HG02852 (cell line): ENCODE results near the gene TSC22D3.
"Not testable (repeated sequence)": the region's sequence is repeated elsewhere in the genome, so short reads cannot be mapped to it uniquely, and the experiment has no call there.

Experiments
- ATAC-seq: cut with Tn5 transposase; IDR thresholded peaks from one replicate; pipeline ENCODE4 v1.9.1; 2021; ENCODE audit warnings: mild to moderate bottlenecking, moderate library complexity; ENCODE audit not compliant: unreplicated experiment

TSC22D3 gene

GRCh38 chrX:107713203-107713542, 62.4 kb downstream of the TSC22D3 start:
- ATAC-seq, result no peak

GRCh38 chrX:107712231-107713202, 63.1 kb downstream of the TSC22D3 start:
- ATAC-seq, result no peak

- ATAC-seq, result no peak
Measured at GRCh38 chrX:107711521-107712181, 63.9 kb downstream of the TSC22D3 start.

- ATAC-seq, result peak; percentile 95
Measured at GRCh38 chrX:107710617-107711391, 64.8 kb downstream of the TSC22D3 start.

GRCh38 chrX:107709266-107709806, 66.3 kb downstream of the TSC22D3 start:
- ATAC-seq, result no peak

- no peak for ATAC-seq
Measured at GRCh38 chrX:107708762-107709161, 66.8 kb downstream of the TSC22D3 start.

GRCh38 chrX:107707866-107708265, 67.7 kb downstream of the TSC22D3 start:
- no peak for ATAC-seq

GRCh38 chrX:107706309-107706708, 69.3 kb downstream of the TSC22D3 start:
- ATAC-seq, result no peak

GRCh38 chrX:107704587-107704986, 71.0 kb downstream of the TSC22D3 start:
- no peak for ATAC-seq

GRCh38 chrX:107704181-107704580, 71.4 kb downstream of the TSC22D3 start:
- no peak for ATAC-seq

GRCh38 chrX:107701493-107702121, 74.0 kb downstream of the TSC22D3 start:
- peak; percentile 73 for ATAC-seq

- ATAC-seq, result no peak
Measured at GRCh38 chrX:107700790-107701189, 74.8 kb downstream of the TSC22D3 start.

- no peak for ATAC-seq
Measured at GRCh38 chrX:107700317-107700774, 75.2 kb downstream of the TSC22D3 start.

- no peak for ATAC-seq
Measured at GRCh38 chrX:107699616-107700015, 76.0 kb downstream of the TSC22D3 start.

- no peak for ATAC-seq
Measured at GRCh38 chrX:107691024-107691448, 84.6 kb downstream of the TSC22D3 start.

- no peak for ATAC-seq
Measured at GRCh38 chrX:107687445-107687844, 88.1 kb downstream of the TSC22D3 start.

- no peak for ATAC-seq
Measured at GRCh38 chrX:107686792-107687191, 88.8 kb downstream of the TSC22D3 start.

GRCh38 chrX:107686026-107686425, 89.6 kb downstream of the TSC22D3 start:
- no peak for ATAC-seq

GRCh38 chrX:107685586-107685985, 90.0 kb downstream of the TSC22D3 start:
- ATAC-seq, result not testable (repeated sequence)

- peak; percentile 85 for ATAC-seq
Measured at GRCh38 chrX:107684956-107685385, 90.6 kb downstream of the TSC22D3 start.
